WTC11 (cell line): ENCODE results near the gene GOLGA6L7. TPM values are rescaled to one million over a fixed set of nuclear protein-coding genes. Genes with fewer than 3 reads are reported as not detected.

Experiments used
- ATAC-seq: fragments of 200-7000 bp; cut with Tn5 transposase; 2 replicates; pipeline ENCODE4 v1.10.0; 2021; ENCODE audit warnings: mild to moderate bottlenecking, moderate library complexity
- CTCF ChIA-PET: fragments of 300-600 bp; sonication (Branson Sonifier 250); formaldehyde crosslinking; loops from one replicate; lab custom pipeline; 2021; ENCODE audit warnings: antibody characterized with exemption; lab: Charles Lee
- POLR2A ChIA-PET: fragments of 350-600 bp; sonication (Branson Sonifier 250); formaldehyde crosslinking; loops from one replicate; lab custom pipeline; 2021; ENCODE audit warnings: antibody characterized with exemption; lab: Charles Lee
- DNase-seq: peaks from one replicate; pipeline ENCODE4 v3.0.0; 2021; ENCODE audit warnings: low spot score
- H3K27ac Mint-ChIP-seq: 2 replicates; pipeline ENCODE4 v1.8.0; 2021; ENCODE audit warnings: mixed read lengths
- H3K27me3 Mint-ChIP-seq: 2 replicates; pipeline ENCODE4 v1.8.0; 2021; ENCODE audit warnings: low read depth, mild to moderate bottlenecking, moderate library complexity, mixed read lengths
- H3K36me3 Mint-ChIP-seq: 2 replicates; pipeline ENCODE4 v1.8.0; 2021; ENCODE audit warnings: mixed read lengths
- H3K4me1 Mint-ChIP-seq: 2 replicates; pipeline ENCODE4 v1.8.0; 2022; ENCODE audit warnings: mixed read lengths
- H3K4me3 Mint-ChIP-seq: 2 replicates; pipeline ENCODE4 v1.8.0; 2021; ENCODE audit warnings: mild to moderate bottlenecking, moderate library complexity, mixed read lengths
- H3K9me3 Mint-ChIP-seq: 2 replicates; pipeline ENCODE4 v1.8.0; 2021; ENCODE audit warnings: mixed read lengths
- GABPB1 ChIP-seq: sonication (generic); formaldehyde crosslinking; IDR thresholded peaks from 2 replicates; pipeline ENCODE4 v1.8.1; 2023; ENCODE audit warnings: mild to moderate bottlenecking, missing genetic modification reagents
- NFATC4 ChIP-seq: fragments of 250-450 bp; sonication (Bioruptor Pico); IDR thresholded peaks from 2 replicates; pipeline ENCODE4 v1.9.0; 2021; ENCODE audit warnings: mild to moderate bottlenecking
- NFE2L1 ChIP-seq: sonication (generic); formaldehyde crosslinking; IDR thresholded peaks from 2 replicates; pipeline ENCODE4 v1.8.1; 2023; ENCODE audit warnings: missing genetic modification reagents
- RELA ChIP-seq: sonication (generic); formaldehyde crosslinking; IDR thresholded peaks from 2 replicates; pipeline ENCODE4 v1.8.1; 2022; ENCODE audit warnings: missing genetic modification reagents, mild to moderate bottlenecking, borderline replicate concordance
- SMAD3 ChIP-seq: sonication (generic); formaldehyde crosslinking; IDR thresholded peaks from 2 replicates; pipeline ENCODE4 v1.8.0; 2022; ENCODE audit warnings: missing genetic modification reagents, mild to moderate bottlenecking, borderline replicate concordance
- SP1 ChIP-seq: sonication (generic); formaldehyde crosslinking; conservative IDR thresholded peaks from 2 replicates; pipeline ENCODE4 v1.8.1; 2022; ENCODE audit warnings: missing genetic modification reagents
- TEAD4 ChIP-seq: sonication (generic); formaldehyde crosslinking; IDR thresholded peaks from 2 replicates; pipeline ENCODE4 v1.8.0; 2022; ENCODE audit warnings: mild to moderate bottlenecking, missing genetic modification reagents
- ZNF138 ChIP-seq: sonication (generic); formaldehyde crosslinking; conservative IDR thresholded peaks from 2 replicates; pipeline ENCODE4 v1.8.1; 2022; ENCODE audit warnings: mild to moderate bottlenecking, moderate library complexity, missing genetic modification reagents
- ZNF219 ChIP-seq: sonication (generic); formaldehyde crosslinking; IDR thresholded peaks from 2 replicates; pipeline ENCODE4 v1.8.0; 2023; ENCODE audit warnings: missing genetic modification reagents, mild to moderate bottlenecking, borderline replicate concordance
- ZNF317 ChIP-seq: sonication (generic); formaldehyde crosslinking; IDR thresholded peaks from 2 replicates; pipeline ENCODE4 v1.8.1; 2023; ENCODE audit warnings: low read depth, mild to moderate bottlenecking, moderate library complexity, missing genetic modification reagents, borderline replicate concordance
- total RNA-seq: library from RNA; stranded (reverse); gene quantifications from 3 replicates; pipeline ENCODE4 v1.2.3, GENCODE V29; 2021
- TF ChIP-seq, protein P1 (sequence below): sonication (generic); formaldehyde crosslinking; conservative IDR thresholded peaks from 2 replicates; pipeline ENCODE4 v1.8.1; 2022; ENCODE audit warnings: mild to moderate bottlenecking, missing genetic modification reagents
- TF ChIP-seq, protein P2 (sequence below): sonication (generic); formaldehyde crosslinking; IDR thresholded peaks from 2 replicates; pipeline ENCODE4 v1.8.1; 2022; ENCODE audit warnings: low read depth, mild to moderate bottlenecking, moderate library complexity, missing genetic modification reagents, borderline replicate concordance
- TF ChIP-seq, protein P3 (sequence below): sonication (generic); formaldehyde crosslinking; IDR thresholded peaks from 2 replicates; pipeline ENCODE4 v1.8.1; 2023; ENCODE audit warnings: mild to moderate bottlenecking, missing genetic modification reagents, moderate library complexity
- TF ChIP-seq, protein P4 (sequence below): sonication (generic); formaldehyde crosslinking; IDR thresholded peaks from 2 replicates; pipeline ENCODE4 v1.8.1; 2023; ENCODE audit warnings: mild to moderate bottlenecking, missing genetic modification reagents
- TF ChIP-seq, protein P5 (sequence below): sonication (generic); formaldehyde crosslinking; IDR thresholded peaks from 2 replicates; pipeline ENCODE4 v1.8.1; 2023; ENCODE audit warnings: mild to moderate bottlenecking, missing genetic modification reagents
- TF ChIP-seq, protein P6 (sequence below): fragments of 250-450 bp; sonication (Bioruptor Pico); conservative IDR thresholded peaks from 2 replicates; pipeline ENCODE4 v1.9.0; 2021; ENCODE audit warnings: mild to moderate bottlenecking
- TF ChIP-seq, protein P7 (sequence below): sonication (generic); formaldehyde crosslinking; IDR thresholded peaks from 2 replicates; pipeline ENCODE4 v1.8.0; 2022; ENCODE audit warnings: missing genetic modification reagents
- TF ChIP-seq, protein P8 (sequence below): sonication (generic); formaldehyde crosslinking; IDR thresholded peaks from 2 replicates; pipeline ENCODE4 v1.8.0; 2022; ENCODE audit warnings: mild to moderate bottlenecking, missing genetic modification reagents

The GOLGA6L7 gene
- total RNA-seq, 1 experiment from 2014 or later, result not detected

DNA sequence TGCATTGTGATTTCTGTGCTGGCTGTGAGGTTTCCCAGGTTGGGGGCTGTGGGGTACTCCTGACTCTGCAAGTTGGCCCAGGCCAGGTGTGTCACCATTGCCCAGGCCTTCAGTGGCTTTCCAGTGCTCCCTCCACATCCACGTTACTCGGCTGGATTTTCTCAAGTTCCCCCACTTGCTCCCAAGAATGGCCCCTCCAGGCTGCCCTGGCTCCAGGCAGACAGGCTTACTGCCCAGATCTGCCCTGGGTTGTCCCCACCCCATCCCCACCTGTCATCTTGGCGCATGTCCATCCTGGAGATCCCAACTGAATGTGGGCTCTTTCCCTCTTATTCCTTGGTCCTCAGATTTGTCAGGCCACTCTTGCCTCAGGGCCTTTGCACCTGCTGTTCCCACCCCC is 40.9 kb upstream of the GOLGA6L7 start:
- Mint-ChIP-seq H3K27ac (no peak overlapping the region), H3K36me3 (no peaks in the 10 kb centered on the region), H3K4me1 (peaks cover 9% of the 10 kb centered on the region), H3K9me3 (no peaks in the 10 kb centered on the region), H3K27me3 (peaks cover 29% of the 10 kb centered on the region), H3K4me3 (no peak overlapping the region)
- CTCF ChIA-PET, result no interaction called here
- TF ChIP-seq NFE2L1 (CRISPR knock-in tag), result no peak
- TF ChIP-seq, protein P1, sequence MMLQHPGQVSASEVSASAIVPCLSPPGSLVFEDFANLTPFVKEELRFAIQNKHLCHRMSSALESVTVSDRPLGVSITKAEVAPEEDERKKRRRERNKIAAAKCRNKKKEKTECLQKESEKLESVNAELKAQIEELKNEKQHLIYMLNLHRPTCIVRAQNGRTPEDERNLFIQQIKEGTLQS (CRISPR knock-in tag), result no peak
- TF ChIP-seq RELA, result no peak
- no peak for TF ChIP-seq ZNF138
- TF ChIP-seq SP1 (CRISPR knock-in tag), result no peak
- TF ChIP-seq ZNF317 (CRISPR knock-in tag), result no peak
- TF ChIP-seq GABPB1 (CRISPR knock-in tag), result no peak
- no peak for TF ChIP-seq NFATC4
- ATAC-seq (no peak), DNase-seq (no peak)
- POLR2A ChIA-PET, result no interaction called here

DNA sequence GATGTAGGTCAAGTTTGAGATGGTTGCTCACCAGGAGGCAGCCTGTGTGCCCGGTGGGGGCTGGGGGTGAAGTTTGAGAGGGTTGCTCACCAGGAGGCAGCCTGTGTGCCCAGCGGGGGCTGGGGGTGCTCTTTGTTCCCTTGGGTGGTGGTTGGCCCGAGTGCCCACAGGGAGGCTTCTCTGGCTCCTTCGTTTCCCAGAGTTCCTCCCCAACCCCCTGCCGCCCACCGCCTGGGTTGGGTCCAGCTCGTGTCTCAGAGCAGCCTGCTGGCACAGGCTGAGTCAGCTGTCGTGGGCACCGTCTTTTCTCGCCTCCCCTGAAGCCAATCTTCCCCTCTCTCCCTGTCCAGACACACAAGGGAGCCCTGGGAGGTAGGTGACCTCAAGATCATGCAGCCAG is 40.5 kb upstream of the GOLGA6L7 start:
- TF ChIP-seq, protein P1 (CRISPR knock-in tag), result no peak
- TF ChIP-seq, protein P2, sequence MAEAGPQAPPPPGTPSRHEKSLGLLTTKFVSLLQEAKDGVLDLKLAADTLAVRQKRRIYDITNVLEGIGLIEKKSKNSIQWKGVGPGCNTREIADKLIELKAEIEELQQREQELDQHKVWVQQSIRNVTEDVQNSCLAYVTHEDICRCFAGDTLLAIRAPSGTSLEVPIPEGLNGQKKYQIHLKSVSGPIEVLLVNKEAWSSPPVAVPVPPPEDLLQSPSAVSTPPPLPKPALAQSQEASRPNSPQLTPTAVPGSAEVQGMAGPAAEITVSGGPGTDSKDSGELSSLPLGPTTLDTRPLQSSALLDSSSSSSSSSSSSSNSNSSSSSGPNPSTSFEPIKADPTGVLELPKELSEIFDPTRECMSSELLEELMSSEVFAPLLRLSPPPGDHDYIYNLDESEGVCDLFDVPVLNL (CRISPR knock-in tag), result no peak
- TF ChIP-seq, protein P3, sequence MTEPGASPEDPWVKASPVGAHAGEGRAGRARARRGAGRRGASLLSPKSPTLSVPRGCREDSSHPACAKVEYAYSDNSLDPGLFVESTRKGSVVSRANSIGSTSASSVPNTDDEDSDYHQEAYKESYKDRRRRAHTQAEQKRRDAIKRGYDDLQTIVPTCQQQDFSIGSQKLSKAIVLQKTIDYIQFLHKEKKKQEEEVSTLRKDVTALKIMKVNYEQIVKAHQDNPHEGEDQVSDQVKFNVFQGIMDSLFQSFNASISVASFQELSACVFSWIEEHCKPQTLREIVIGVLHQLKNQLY, result no peak
- TF ChIP-seq, protein P4, sequence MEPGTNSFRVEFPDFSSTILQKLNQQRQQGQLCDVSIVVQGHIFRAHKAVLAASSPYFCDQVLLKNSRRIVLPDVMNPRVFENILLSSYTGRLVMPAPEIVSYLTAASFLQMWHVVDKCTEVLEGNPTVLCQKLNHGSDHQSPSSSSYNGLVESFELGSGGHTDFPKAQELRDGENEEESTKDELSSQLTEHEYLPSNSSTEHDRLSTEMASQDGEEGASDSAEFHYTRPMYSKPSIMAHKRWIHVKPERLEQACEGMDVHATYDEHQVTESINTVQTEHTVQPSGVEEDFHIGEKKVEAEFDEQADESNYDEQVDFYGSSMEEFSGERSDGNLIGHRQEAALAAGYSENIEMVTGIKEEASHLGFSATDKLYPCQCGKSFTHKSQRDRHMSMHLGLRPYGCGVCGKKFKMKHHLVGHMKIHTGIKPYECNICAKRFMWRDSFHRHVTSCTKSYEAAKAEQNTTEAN (CRISPR knock-in tag), result no peak
- TF ChIP-seq, protein P5, sequence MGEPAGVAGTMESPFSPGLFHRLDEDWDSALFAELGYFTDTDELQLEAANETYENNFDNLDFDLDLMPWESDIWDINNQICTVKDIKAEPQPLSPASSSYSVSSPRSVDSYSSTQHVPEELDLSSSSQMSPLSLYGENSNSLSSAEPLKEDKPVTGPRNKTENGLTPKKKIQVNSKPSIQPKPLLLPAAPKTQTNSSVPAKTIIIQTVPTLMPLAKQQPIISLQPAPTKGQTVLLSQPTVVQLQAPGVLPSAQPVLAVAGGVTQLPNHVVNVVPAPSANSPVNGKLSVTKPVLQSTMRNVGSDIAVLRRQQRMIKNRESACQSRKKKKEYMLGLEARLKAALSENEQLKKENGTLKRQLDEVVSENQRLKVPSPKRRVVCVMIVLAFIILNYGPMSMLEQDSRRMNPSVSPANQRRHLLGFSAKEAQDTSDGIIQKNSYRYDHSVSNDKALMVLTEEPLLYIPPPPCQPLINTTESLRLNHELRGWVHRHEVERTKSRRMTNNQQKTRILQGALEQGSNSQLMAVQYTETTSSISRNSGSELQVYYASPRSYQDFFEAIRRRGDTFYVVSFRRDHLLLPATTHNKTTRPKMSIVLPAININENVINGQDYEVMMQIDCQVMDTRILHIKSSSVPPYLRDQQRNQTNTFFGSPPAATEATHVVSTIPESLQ (CRISPR knock-in tag), result no peak
- TF ChIP-seq NFATC4, result no peak
- TF ChIP-seq SMAD3, result no peak
- TF ChIP-seq, protein P6, sequence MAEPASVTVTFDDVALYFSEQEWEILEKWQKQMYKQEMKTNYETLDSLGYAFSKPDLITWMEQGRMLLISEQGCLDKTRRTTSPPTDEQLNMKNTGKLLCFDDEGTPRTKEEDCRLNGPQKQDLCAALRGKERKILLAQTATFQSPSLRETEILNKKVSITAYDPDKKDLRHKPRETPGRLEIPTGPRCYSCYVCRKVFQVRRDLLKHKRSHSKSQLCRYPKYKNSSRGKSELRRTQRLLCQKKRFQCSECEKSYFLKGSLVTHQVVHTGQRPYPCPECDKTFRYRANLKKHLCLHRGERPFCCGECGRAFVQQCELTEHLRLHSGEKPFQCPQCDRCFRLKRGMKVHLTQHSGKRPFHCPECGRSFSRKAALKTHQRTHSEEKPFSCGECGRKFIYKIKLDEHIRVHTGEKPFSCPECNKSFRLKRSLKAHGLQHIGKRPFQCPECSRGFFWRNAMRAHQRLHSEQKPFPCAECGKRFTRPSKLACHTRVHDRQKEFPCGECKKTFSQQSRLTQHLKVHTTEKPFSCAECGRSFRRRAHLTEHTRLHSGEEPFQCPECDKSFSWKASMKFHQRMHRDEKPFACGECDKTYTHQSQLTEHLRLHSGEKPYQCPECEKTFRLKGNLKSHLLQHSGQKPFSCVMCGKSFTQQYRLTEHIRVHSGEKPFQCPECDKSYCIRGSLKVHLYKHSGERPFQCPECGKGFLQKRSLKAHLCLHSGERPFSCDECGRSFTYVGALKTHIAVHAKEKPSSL (CRISPR knock-in tag), result no peak
- no peak for TF ChIP-seq TEAD4 (CRISPR knock-in tag)
- no peak for TF ChIP-seq ZNF219
- TF ChIP-seq, protein P7, sequence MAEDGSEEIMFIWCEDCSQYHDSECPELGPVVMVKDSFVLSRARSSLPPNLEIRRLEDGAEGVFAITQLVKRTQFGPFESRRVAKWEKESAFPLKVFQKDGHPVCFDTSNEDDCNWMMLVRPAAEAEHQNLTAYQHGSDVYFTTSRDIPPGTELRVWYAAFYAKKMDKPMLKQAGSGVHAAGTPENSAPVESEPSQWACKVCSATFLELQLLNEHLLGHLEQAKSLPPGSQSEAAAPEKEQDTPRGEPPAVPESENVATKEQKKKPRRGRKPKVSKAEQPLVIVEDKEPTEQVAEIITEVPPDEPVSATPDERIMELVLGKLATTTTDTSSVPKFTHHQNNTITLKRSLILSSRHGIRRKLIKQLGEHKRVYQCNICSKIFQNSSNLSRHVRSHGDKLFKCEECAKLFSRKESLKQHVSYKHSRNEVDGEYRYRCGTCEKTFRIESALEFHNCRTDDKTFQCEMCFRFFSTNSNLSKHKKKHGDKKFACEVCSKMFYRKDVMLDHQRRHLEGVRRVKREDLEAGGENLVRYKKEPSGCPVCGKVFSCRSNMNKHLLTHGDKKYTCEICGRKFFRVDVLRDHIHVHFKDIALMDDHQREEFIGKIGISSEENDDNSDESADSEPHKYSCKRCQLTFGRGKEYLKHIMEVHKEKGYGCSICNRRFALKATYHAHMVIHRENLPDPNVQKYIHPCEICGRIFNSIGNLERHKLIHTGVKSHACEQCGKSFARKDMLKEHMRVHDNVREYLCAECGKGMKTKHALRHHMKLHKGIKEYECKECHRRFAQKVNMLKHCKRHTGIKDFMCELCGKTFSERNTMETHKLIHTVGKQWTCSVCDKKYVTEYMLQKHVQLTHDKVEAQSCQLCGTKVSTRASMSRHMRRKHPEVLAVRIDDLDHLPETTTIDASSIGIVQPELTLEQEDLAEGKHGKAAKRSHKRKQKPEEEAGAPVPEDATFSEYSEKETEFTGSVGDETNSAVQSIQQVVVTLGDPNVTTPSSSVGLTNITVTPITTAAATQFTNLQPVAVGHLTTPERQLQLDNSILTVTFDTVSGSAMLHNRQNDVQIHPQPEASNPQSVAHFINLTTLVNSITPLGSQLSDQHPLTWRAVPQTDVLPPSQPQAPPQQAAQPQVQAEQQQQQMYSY, result no peak
- TF ChIP-seq ZNF138, result no peak
- TF ChIP-seq, protein P8, sequence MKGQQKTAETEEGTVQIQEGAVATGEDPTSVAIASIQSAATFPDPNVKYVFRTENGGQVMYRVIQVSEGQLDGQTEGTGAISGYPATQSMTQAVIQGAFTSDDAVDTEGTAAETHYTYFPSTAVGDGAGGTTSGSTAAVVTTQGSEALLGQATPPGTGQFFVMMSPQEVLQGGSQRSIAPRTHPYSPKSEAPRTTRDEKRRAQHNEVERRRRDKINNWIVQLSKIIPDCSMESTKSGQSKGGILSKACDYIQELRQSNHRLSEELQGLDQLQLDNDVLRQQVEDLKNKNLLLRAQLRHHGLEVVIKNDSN (CRISPR knock-in tag), result no peak
- TF ChIP-seq SP1 (CRISPR knock-in tag), result no peak
- ChIA-PET CTCF (interaction anchor here (0.6 kb wide), 1 partner anchor 37 kb away, joined by 4 read pairs; no protein-coding TSS in a partner anchor), POLR2A (no interaction called here)
- peaks cover 9% of the 10 kb centered on the region for H3K4me1 Mint-ChIP-seq
- no peaks in the 10 kb centered on the region for H3K9me3 Mint-ChIP-seq
- ATAC-seq (no peak), DNase-seq (no peak)
- H3K27ac Mint-ChIP-seq, result no peak overlapping the region
- no peak overlapping the region for H3K4me3 Mint-ChIP-seq
- H3K36me3 Mint-ChIP-seq, result no peaks in the 10 kb centered on the region
- peaks cover 33% of the 10 kb centered on the region for H3K27me3 Mint-ChIP-seq
